Body of pancreas (tissue), 4 donors: Measurements from ENCODE around the gene SP2. TPM values are rescaled to one million over a fixed set of nuclear protein-coding genes. Genes with fewer than 3 reads are reported as not detected.
A peak's percentile ranks its signal among the peaks of the same experiment; 100 is the strongest.

ENCODE experiments used
- ATAC-seq: fragments of 150-250 bp; one replicate; pipeline ENCODE4 v1.9.1; 2016
- DNase-seq, 4 donors: peaks; one replicate each; pipeline ENCODE4 v3.0.0-alpha.2; 2019
- H3K27ac ChIP-seq, 4 donors: fragments of 200-600 bp; sonication (generic); 1 replicate in 3 of 4; 2 replicates in 1 of 4; pipeline versions ENCODE4 v1.5.1 to v1.6.1; 2016 to 2019; ENCODE audit warnings: mild to moderate bottlenecking in 1 of 4, mixed read lengths in 1 of 4, moderate library complexity in 1 of 4
- H3K27me3 ChIP-seq, 2 donors: fragments of 200-600 bp; sonication (generic); one replicate each; pipeline ENCODE4 v1.6.0; 2016; ENCODE audit warnings: mild to moderate bottlenecking in 1 of 2
- H3K36me3 ChIP-seq, 2 donors: fragments of 200-600 bp; sonication (generic); replicated peaks in 1 of 2; 2 replicates each; pipeline ENCODE4 v1.5.1; 2016; ENCODE audit warnings: low read depth in 2 of 2; ENCODE audit not compliant: insufficient read depth in 1 of 2
- H3K4me1 ChIP-seq: fragments of 200-600 bp; sonication (generic); one replicate; pipeline ENCODE4 v1.6.0; 2016
- H3K4me3 ChIP-seq, 2 donors: fragments of 200-600 bp; sonication (generic); 1 replicate in 1 of 2; 2 replicates in 1 of 2; pipeline ENCODE4 v1.5.1; 2016 to 2019
- H3K9me3 ChIP-seq, 3 donors: fragments of 200-600 bp; sonication (generic); 1 replicate in 2 of 3; 2 replicates in 1 of 3; pipeline ENCODE4 v1.5.1; 2016
- CTCF ChIP-seq, 7 experiments: fragments of 450-650 bp in 4 of 7; fragments of 200-600 bp in 3 of 7; sonication (generic) in 3 of 7; IDR thresholded peaks; one replicate each; pipeline ENCODE4 v1.5.1; 2016 to 2019; ENCODE audit warnings: antibody characterized with exemption in 7 of 7
- POLR2A ChIP-seq, 3 donors: fragments of 450-650 bp; IDR thresholded peaks; one replicate each; pipeline ENCODE4 v1.6.1; 2016; ENCODE audit warnings: antibody characterized with exemption in 3 of 3, mild to moderate bottlenecking in 2 of 3
- WGBS, 2 donors: methylation state at CpG; one replicate each; pipeline ENCODE4 v1.1.5; 2017; 5-methylcytosine and 5-hydroxymethylcytosine counted together
- intact Hi-C: fragments of 100-400 bp; cut with DNase I; formaldehyde crosslinking; loops from one replicate; pipeline ENCODE4 v1.15.1; 2023
- total RNA-seq, 2 donors: library from RNA; depleted of rRNA; stranded (reverse); fragments of >200 nt; gene quantifications; one replicate each; pipeline ENCODE4 v1.1.0, GENCODE V29; 2016

Gene SP2
- total RNA-seq, 2 donors from 2014 or later: 4.7 to 6.3 TPM

DNA sequence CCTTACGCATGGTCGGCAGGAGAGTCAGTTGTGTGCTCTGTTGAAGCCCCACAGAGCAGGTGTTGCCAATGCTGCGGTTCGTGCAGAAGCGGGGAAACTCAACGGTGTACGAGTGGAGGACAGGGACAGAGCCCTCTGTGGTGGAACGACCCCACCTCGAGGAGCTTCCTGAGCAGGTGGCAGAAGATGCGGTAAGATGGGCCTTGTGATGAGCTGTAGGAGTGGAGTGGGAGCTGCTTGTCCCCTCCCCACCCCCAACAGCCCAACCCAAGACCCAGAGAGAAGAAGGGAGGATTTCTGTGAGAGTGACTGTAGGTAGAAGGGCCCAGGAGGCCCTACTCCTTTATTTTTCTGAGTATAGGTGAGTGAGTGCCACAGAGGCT is 79.8 kb downstream of the SP2 start:
- Histone ChIP-seq H3K9me3 (no peaks in the 10 kb centered on the region), H3K27ac (no peak overlapping the region), H3K4me1 (peaks cover 15% of the 10 kb centered on the region), H3K4me3 (no peak overlapping the region), H3K36me3 (peaks cover 12 to 47% of the 10 kb centered on the region in 2 donors), H3K27me3 (no peaks in the 10 kb centered on the region)
- no peak for TF ChIP-seq POLR2A (IDR thresholded peaks at IDR 0.05)
- no peak for TF ChIP-seq CTCF (IDR thresholded peaks at IDR 0.05)
- WGBS, 2 donors: 89 to 96% methylated on average over 9 to 10 of the region's 10 CpGs
- intact Hi-C loops: no loop called here
- DNase-seq (no peak), ATAC-seq (no peak)

- TF ChIP-seq POLR2A (IDR thresholded peaks at IDR 0.05): no peak
- peak in 6 of 7 experiments; percentile 45 to 62 (median 54) for TF ChIP-seq CTCF (IDR thresholded peaks at IDR 0.05)
- DNase-seq (peak; percentile 55 to 64 (median 58)), ATAC-seq (peak; percentile 67)
- intact Hi-C loops: no loop called here
- Histone ChIP-seq H3K4me3 (no peak overlapping the region), H3K4me1 (no peaks in the 10 kb centered on the region), H3K27ac (no peak overlapping the region), H3K27me3 (no peaks in the 10 kb centered on the region), H3K36me3 (peaks cover 12 to 55% of the 10 kb centered on the region in 2 donors), H3K9me3 (no peaks in the 10 kb centered on the region)
- 25 to 38% methylated on average over 4 to 7 of the region's 7 CpGs for WGBS, 2 donors
Measured at GRCh38 chr17:47978324-47978723, 82.3 kb downstream of the SP2 start.

Other genes starting within 250 kb of the SP2 start
- gene KPNB1, start 246.3 kb upstream of the SP2 start, total RNA-seq: 100 to 1,000 TPM in 1 of 2 donors, 10 to 100 TPM in 1; 73.4 to 137 TPM
- 10 to 100 TPM in 1 of 2 donors, 1 to 10 TPM in 1; 8.0 to 13.2 TPM for gene TBKBP1, start 202.1 kb upstream of the SP2 start, total RNA-seq
- gene TBX21, start 163.0 kb upstream of the SP2 start, total RNA-seq: 1 to 10 TPM in 1 of 2 donors, not detected in 1; 1.0 TPM
- gene OSBPL7, start 74.4 kb upstream of the SP2 start, total RNA-seq: 10 to 100 TPM; 18.2 to 42.2 TPM
- 10 to 100 TPM in 1 of 2 donors, 1 to 10 TPM in 1; 4.3 to 29.8 TPM for gene MRPL10, start 64.7 kb upstream of the SP2 start, total RNA-seq
- not detected for gene LRRC46, start 64.6 kb upstream of the SP2 start, total RNA-seq
- gene SCRN2, start 55.0 kb upstream of the SP2 start, total RNA-seq: 10 to 100 TPM; 37.2 to 45.7 TPM
- gene SP6, start 45.1 kb upstream of the SP2 start, total RNA-seq: under 1 TPM; 0.26 to 0.99 TPM
- gene PNPO, start 45.3 kb downstream of the SP2 start, total RNA-seq: 10 to 100 TPM; 27.8 to 55.4 TPM
- gene PRR15L, start 61.6 kb downstream of the SP2 start, total RNA-seq: 10 to 100 TPM; 36.6 to 63.3 TPM
- 100 to 1,000 TPM; 209 to 588 TPM for gene CDK5RAP3, start 74.9 kb downstream of the SP2 start, total RNA-seq
- 10 to 100 TPM in 1 of 2 donors, 1 to 10 TPM in 1; 7.0 to 43.5 TPM for gene COPZ2, start 141.6 kb downstream of the SP2 start, total RNA-seq
- gene NFE2L1, start 152.1 kb downstream of the SP2 start, total RNA-seq: 10 to 100 TPM; 39.4 to 74.2 TPM
- 10 to 100 TPM; 15.8 to 34.2 TPM for gene CBX1, start 205.2 kb downstream of the SP2 start, total RNA-seq
- 10 to 100 TPM in 1 of 2 donors, 1 to 10 TPM in 1; 5.4 to 10.9 TPM for gene SNX11, start 211.5 kb downstream of the SP2 start, total RNA-seq